Lung microvascular endothelial cell (primary cell): ENCODE data around the gene NDNF. TPM values are rescaled to one million over a fixed set of nuclear protein-coding genes. Genes with fewer than 3 reads are reported as not detected.

Source experiments
- DNase-seq, 2 donors: peaks; one replicate each; pipeline versions ENCODE4 v3.0.0 to v3.0.0-alpha.2; 2010; ENCODE audit warnings: low read depth in 2 of 2
- total RNA-seq: library from RNA; depleted of rRNA; stranded (reverse); fragments of >200 nt; gene quantifications from 2 replicates; pipeline ENCODE4 v1.2.1, GENCODE V29; 2014

Gene NDNF
- total RNA-seq, 1 donor from 2014 or later: 11.1 TPM

DNA sequence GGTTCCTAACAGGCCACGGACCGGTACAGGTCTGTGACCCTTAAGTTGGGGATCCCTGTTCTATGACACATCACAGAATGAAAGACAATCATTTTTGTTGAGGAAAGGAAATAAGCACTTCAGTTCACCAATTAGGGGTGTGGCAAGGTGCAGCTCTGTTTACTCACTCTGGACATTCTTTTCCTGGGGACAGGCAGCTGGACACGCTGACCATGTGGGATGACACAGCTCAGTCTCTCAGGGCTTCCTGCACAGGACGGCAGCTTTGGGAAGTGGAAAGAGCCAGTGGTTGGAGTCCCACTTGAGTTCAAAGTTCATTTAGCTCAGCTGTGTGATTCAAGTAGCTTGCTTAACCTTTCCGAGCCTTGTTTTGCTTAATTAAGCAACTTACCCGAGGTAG lies 55.7 kb downstream of the NDNF start:
- DNase-seq: no peak

DNA sequence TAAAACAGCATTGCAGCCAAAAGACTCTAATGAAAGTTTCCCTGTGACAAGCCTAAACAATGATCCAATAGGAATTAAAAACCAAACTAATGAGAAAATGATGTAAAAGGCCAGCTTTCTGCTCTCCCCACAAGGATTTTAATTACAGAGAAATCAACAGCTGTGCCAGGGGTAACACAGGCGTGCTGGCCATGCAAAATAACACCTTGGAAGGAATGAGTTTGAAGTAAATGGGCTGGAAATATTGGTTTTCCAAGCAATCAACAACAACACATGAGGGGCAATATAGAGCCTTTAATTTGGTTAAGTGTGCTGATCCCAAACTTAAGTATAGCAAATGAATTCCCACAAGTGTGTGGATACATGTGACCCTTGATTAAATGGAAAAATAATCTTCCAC lies 56.9 kb downstream of the NDNF start:
- DNase-seq: no peak

DNA sequence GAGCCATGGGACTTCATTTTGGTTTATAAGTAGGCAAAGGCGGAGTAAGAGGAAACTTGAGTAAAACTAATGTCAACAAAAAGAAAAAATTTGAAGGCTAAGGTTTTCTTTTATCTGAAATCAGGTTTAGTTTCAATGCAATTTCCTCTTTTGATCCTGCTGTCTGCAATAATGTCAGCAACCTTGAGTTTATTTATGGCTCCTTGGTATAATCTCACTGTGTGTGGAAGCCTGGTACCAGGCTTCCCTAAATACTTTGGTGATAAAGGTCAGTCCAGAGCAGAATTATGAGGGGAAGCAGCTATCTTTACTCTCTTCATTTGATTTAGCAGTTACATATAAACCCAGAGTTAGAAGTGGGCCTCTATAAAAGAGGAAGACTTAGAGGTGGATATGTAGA lies 57.8 kb downstream of the NDNF start:
- no peak for DNase-seq

DNA sequence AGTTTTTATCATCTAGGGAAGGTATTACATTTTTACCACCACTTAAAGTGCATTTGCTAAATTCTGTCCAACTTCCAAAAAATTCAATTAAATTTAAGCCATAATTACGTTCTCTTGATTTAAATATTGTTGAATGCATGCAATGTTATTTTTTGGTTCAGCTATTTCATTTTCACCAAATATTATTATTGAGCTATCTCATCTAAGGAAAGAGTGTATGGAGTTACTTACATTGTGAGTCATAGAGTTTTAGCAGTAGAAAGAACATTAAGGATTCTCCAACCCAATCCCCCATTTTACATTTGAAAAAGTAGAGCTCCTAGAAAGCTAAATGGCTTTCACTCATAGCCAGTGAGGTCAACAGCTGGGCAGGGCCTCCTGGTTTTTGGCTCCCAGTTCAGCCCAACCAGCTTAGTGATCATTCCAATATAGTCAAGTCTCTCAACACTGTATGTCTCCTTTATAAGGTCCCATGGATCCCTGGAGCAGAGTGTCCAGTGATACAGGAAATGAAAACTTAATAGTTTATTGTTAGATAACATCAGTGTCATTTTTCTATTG lies 60.5 kb downstream of the NDNF start:
- DNase-seq: no peak

DNA sequence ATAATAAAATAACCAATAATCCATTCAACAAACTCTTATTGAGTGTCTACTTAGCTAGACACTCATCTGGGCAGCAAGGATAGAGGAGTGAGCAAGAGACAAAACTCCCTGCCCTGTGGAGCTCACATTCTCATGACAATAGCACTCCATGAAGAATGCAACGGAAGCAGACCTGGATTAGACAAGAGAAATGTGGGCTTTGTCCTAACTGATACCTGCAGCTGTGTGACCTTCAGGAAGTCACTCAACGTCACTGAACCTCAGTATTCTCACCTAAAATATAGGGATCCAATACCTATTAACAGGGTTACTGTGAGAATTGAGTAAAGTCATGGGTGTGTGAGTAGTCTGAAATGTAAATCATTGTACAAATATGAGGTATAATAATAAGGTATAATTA lies 61.2 kb downstream of the NDNF start:
- no peak for DNase-seq

DNA sequence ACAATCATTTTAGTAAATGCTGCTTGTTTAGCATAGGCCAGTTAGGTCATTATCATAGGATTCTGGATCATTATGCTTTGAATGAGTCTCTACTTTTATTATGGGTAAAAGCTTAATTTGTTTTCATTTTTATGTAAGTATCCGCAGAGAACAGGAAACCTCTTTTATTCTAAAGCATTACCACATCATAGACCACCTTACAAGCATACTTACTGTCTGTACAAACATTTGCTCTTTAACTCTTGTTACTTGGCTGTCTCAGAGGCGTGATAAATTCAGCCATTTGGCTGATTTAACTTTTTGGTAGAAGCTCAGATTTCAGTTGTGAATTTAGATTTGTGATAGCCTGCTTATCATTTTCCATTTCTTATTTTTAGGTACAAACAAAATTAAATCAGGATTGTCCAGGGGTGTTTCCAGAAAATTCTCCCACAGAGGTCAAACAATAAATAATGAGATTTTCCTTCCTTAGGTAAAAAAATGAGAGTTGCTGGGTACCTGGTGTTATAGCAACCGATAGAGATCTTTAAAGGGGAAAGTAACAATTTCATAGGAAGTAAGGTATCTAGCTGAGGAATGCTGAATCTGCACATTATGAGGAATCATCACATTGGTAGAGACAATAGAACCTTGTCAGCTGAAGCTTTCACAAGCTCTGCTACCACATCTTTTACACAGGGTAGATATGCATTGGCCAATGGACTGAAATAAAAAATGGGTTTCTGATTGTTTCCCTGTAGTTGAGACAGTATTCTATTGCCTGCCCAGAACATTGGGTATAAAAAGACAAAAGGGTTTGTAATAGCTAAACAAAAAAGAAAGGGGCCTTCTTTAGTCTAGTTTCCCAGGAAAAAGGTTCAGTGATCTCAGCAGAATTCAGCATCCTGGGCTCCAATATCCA lies 62.5 kb downstream of the NDNF start:
- DNase-seq: no peak

DNA sequence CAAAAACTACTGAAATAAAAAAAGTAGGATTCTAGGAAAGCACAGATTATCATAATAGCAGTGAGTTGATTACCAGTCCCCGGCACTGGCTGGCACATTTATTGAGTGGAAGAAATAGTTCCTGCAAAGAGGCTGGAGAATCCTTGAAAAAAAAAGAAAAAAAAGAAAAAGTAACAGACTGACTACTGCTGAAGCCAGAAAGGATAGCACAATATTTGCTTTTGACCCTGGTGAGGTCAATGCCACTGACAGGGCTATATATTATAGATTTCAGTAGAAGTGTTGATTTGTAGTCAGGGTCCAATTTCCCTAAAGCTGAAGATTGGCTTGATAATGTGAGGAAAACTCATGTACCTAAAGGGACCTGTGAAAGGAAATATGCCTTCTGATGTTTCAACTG lies 64.7 kb downstream of the NDNF start:
- DNase-seq: no peak

DNA sequence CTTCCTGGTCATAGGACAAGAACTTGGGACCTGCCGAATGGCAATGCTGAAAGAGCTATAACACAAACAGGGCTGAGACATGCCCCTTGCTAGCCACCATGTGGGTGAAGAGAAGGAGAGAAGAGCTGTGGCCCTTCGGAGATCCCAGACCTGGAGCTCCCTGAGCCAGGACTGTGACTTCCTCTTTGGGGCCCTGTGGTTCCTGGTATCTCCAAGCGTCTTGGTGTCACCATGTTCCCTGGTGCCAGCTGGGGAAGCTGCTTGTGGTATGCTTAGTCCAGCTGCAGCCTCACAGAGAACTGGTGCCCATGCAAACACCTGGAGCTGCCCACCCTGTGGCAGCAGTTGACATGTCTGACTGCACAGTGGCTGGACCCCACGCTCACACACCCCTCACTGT lies 68.5 kb downstream of the NDNF start:
- no peak for DNase-seq

DNA sequence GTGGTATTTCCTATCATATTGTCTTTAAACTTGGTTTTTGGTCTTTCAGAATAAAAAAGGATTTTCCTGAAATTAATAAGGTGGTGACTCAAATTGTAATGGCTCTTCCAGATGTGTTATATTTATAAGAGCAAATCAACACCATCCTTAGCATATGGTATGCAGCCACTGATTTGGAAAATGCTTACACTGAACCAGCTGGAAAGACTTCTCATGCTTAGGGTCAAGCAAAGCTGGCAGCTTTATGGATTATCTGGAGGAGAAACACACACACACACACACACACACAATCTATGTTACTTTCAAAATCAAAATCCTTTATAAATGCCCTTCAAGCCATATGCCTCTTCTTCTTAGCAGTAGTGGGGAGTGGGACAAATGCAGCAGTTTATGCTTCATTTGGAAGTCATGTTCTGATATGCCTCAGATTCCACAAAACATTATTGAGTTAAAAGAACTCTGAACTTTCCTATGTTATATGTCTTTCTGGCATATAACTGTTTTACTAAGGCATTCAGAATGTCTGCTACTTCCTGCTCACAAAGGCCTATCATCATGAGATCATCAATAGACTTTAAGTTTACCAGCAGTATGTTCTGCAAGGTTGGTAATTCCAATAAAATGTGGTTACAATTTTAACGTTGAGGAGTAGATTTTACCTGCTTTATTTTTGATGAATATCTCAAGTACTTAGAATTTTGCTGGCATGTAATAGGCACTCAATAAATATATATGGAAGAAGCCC lies 76.9 kb downstream of the NDNF start:
- no peak for DNase-seq

DNA sequence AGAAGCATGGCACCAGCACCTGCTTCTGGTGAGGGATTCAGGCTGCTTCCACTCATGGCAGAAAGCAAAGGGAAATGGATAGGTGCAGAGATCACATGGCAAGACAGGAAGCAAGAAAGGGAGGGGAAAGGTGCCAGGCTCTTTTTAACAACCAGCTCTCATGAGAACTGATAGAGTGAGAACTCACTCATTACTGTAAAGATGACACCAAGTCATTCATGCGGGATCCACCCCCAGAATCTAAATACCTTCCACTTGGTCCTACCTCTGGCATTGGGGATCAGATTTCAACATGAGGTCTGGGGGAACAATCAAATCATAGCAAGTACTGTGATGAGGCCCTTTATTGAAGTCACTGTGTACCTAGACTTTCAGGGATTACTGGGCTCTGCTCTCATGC lies 77.8 kb downstream of the NDNF start:
- no peak for DNase-seq

DNA sequence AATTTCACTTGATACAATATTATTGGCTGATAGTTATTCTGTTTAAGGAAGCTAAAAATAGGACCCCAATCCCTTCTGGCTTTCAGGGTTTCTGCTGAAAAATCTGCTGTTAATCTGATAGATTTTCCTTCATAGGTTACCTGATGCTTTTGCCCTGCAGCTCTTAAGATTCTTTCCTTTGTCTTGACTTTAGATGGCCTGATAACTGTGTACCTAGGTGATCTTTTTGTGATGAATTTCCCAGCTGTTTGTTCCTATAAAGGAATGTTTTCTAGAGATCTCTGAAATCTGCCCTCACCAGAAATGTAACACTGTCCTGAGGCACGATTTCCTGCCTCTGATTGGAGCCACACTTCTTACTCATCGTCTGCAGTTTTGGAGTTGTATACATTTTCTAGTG lies 80.5 kb downstream of the NDNF start:
- DNase-seq: no peak

DNA sequence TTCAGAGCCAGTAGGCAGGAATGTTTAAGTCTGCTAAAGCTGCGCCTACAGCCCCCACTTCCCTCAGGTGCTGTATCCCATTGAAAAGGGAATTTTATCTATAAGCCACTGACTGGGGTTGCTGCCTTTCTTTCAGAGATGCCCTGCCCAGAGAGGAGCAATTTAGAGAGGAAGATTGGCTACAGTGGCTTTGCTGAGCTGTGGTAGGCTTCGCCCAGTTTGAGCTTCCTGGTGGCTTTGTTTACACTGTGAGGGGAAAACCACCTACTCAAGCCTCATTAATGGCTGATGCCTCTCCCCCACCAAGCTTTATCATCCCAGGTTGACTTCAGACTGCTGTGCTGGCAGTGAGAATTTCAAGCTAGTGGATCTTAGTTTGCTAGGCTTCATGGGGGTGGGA lies 82.1 kb downstream of the NDNF start:
- no peak for DNase-seq

Other genes starting within 250 kb of the NDNF start
- 3.1 and 6.2 TPM in 2 replicates for gene PRDM5, start 149.8 kb downstream of the NDNF start, total RNA-seq
- gene TNIP3, start 91.8 kb upstream of the NDNF start, total RNA-seq: 0.20 and 0.22 TPM in 2 replicates